H9 (cell line): ENCODE measurements around the gene PLAAT3. TPM values are rescaled to one million over a fixed set of nuclear protein-coding genes. Genes with fewer than 3 reads are reported as not detected.

ENCODE experiments used
- DNase-seq: peaks from one replicate; pipeline ENCODE4 v3.0.0-alpha.2; 2017
- H2AFZ ChIP-seq: one replicate; pipeline ENCODE4 v1.6.1; 2013; ENCODE audit warnings: mild to moderate bottlenecking, low read length, control low read depth, moderate library complexity
- H2AK5ac ChIP-seq: 2 replicates; pipeline ENCODE4 v1.6.1; 2013; ENCODE audit warnings: low read length, control low read depth, mixed read lengths; ENCODE audit not compliant: insufficient read length
- H2BK120ac ChIP-seq: one replicate; pipeline ENCODE4 v1.6.1; 2013; ENCODE audit warnings: low read depth, mild to moderate bottlenecking, low read length, control low read depth, inconsistent platforms; ENCODE audit not compliant: poor library complexity, severe bottlenecking
- H2BK12ac ChIP-seq: 2 replicates; pipeline ENCODE4 v1.6.1; 2013; ENCODE audit warnings: low read length, control low read depth, mixed read lengths, low read depth; ENCODE audit not compliant: insufficient read length
- H2BK15ac ChIP-seq: 2 replicates; pipeline ENCODE4 v1.6.1; 2013; ENCODE audit warnings: low read depth, low read length, control low read depth
- H2BK20ac ChIP-seq: one replicate; pipeline ENCODE4 v1.6.1; 2013; ENCODE audit warnings: low read depth, mild to moderate bottlenecking, low read length, control low read depth, inconsistent platforms; ENCODE audit not compliant: poor library complexity, severe bottlenecking
- H2BK5ac ChIP-seq: 2 replicates; pipeline ENCODE4 v1.6.1; 2013; ENCODE audit warnings: low read length, control low read depth, mixed read lengths; ENCODE audit not compliant: insufficient read length
- H3K14ac ChIP-seq: 2 replicates; pipeline ENCODE4 v1.6.1; 2013; ENCODE audit warnings: low read length, control low read depth; ENCODE audit not compliant: insufficient read depth
- H3K18ac ChIP-seq: 2 replicates; pipeline ENCODE4 v1.6.1; 2013; ENCODE audit warnings: low read depth, mild to moderate bottlenecking, mixed read lengths, low read length, control low read depth; ENCODE audit not compliant: insufficient read length
- H3K23ac ChIP-seq: 2 replicates; pipeline ENCODE4 v1.6.1; 2013; ENCODE audit warnings: low read length, control low read depth, mixed read lengths, low read depth; ENCODE audit not compliant: insufficient read length
- H3K23me2 ChIP-seq: 2 replicates; pipeline ENCODE4 v1.6.1; 2013; ENCODE audit warnings: low read depth, mild to moderate bottlenecking, mixed read lengths, low read length, control low read depth; ENCODE audit not compliant: insufficient read length, poor library complexity, severe bottlenecking
- H3K27ac ChIP-seq: 2 replicates; pipeline ENCODE4 v1.5.1; 2013; ENCODE audit warnings: low read length, control low read depth, mixed read lengths, low read depth; ENCODE audit not compliant: insufficient read length
- H3K27me3 ChIP-seq: 2 replicates; pipeline ENCODE4 v1.6.1; 2013; ENCODE audit warnings: low read length, control low read depth, inconsistent platforms; ENCODE audit not compliant: insufficient read depth
- H3K4ac ChIP-seq: 2 replicates; pipeline ENCODE4 v1.6.1; 2013; ENCODE audit warnings: low read depth, mild to moderate bottlenecking, control low read depth, inconsistent platforms, low read length, moderate library complexity
- H3K4me1 ChIP-seq: 2 replicates; pipeline ENCODE4 v1.6.1; 2013; ENCODE audit warnings: low read length, control low read depth, inconsistent platforms; ENCODE audit not compliant: insufficient read depth
- H3K4me2 ChIP-seq: 2 replicates; pipeline ENCODE4 v1.6.1; 2013; ENCODE audit warnings: low read length, control low read depth, mixed read lengths; ENCODE audit not compliant: insufficient read length, insufficient read depth
- H3K56ac ChIP-seq: 2 replicates; pipeline ENCODE4 v1.6.1; 2013; ENCODE audit warnings: low read depth, mild to moderate bottlenecking, mixed read lengths, low read length, control low read depth; ENCODE audit not compliant: insufficient read length
- H3K79me1 ChIP-seq: 2 replicates; pipeline ENCODE4 v1.6.1; 2013; ENCODE audit warnings: low read depth, mild to moderate bottlenecking, moderate library complexity, low read length, control low read depth, inconsistent platforms; ENCODE audit not compliant: insufficient read depth, poor library complexity, severe bottlenecking
- H3K79me2 ChIP-seq: 2 replicates; pipeline ENCODE4 v1.6.1; 2013; ENCODE audit warnings: low read length, control low read depth, inconsistent platforms; ENCODE audit not compliant: insufficient read depth
- H3K9ac ChIP-seq: 2 replicates; pipeline ENCODE4 v1.6.1; 2013; ENCODE audit warnings: low read length, control low read depth, mixed read lengths; ENCODE audit not compliant: insufficient read length; ENCODE audit errors: extremely low read depth
- H3K9me3 ChIP-seq: one replicate; pipeline ENCODE4 v1.6.1; 2013; ENCODE audit warnings: low read depth, low read length, inconsistent platforms; ENCODE audit not compliant: control insufficient read depth
- H3T11ph ChIP-seq: one replicate; pipeline ENCODE4 v1.6.1; 2013; ENCODE audit warnings: mild to moderate bottlenecking, low read length, control low read depth, inconsistent platforms
- H4K20me1 ChIP-seq: one replicate; pipeline ENCODE4 v1.6.1; 2013; ENCODE audit not compliant: control insufficient read depth, insufficient read length, insufficient read depth
- H4K5ac ChIP-seq: 2 replicates; pipeline ENCODE4 v1.6.1; 2013; ENCODE audit warnings: low read depth, mild to moderate bottlenecking, mixed read lengths, low read length, control low read depth; ENCODE audit not compliant: insufficient read length
- H4K8ac ChIP-seq: replicated peaks from 2 replicates; pipeline ENCODE4 v1.6.1; 2013; ENCODE audit warnings: low read length, control low read depth, mixed read lengths, low read depth; ENCODE audit not compliant: insufficient read length
- H4K91ac ChIP-seq: 2 replicates; pipeline ENCODE4 v1.6.1; 2013; ENCODE audit warnings: low read depth, mild to moderate bottlenecking, moderate library complexity, mixed read lengths, low read length, control low read depth; ENCODE audit not compliant: insufficient read length
- H3K27ac Mint-ChIP-seq, 3 experiments: 2 replicates in 2 of 3; 3 replicates in 1 of 3; pipeline ENCODE4 v1.8.0; 2020 to 2021; ENCODE audit warnings: mixed read lengths in 3 of 3, mild to moderate bottlenecking in 1 of 3, moderate library complexity in 1 of 3
- H3K27me3 Mint-ChIP-seq: 2 replicates; pipeline ENCODE4 v1.8.0; 2021; ENCODE audit warnings: low read depth, mild to moderate bottlenecking, moderate library complexity, mixed read lengths
- H3K36me3 Mint-ChIP-seq, 3 experiments: 2 replicates in 2 of 3; 3 replicates in 1 of 3; pipeline ENCODE4 v1.8.0; 2020 to 2021; ENCODE audit warnings: low read depth in 3 of 3, mixed read lengths in 3 of 3; ENCODE audit not compliant: insufficient read depth in 1 of 3
- H3K4me1 Mint-ChIP-seq, 2 experiments: 2 replicates each; pipeline ENCODE4 v1.8.0; 2020; ENCODE audit warnings: mixed read lengths in 2 of 2
- H3K4me3 Mint-ChIP-seq, 2 experiments: 2 replicates in 1 of 2; 3 replicates in 1 of 2; pipeline ENCODE4 v1.8.0; 2020 to 2021; ENCODE audit warnings: mild to moderate bottlenecking in 2 of 2, mixed read lengths in 2 of 2, moderate library complexity in 1 of 2
- H3K9me3 Mint-ChIP-seq, 2 experiments: 2 replicates in 1 of 2; 3 replicates in 1 of 2; pipeline ENCODE4 v1.8.0; 2020; ENCODE audit warnings: mild to moderate bottlenecking in 2 of 2, mixed read lengths in 2 of 2, moderate library complexity in 1 of 2
- WGBS: extraction: QIAGEN DNeasy Blood & Tissue Kit; methylation state at CpG from one replicate; pipeline ENCODE4 v1.1.7; 2013; ENCODE audit warnings: missing lambda C conversion rate, low lambda C conversion rate, mixed read lengths; ENCODE audit not compliant: insufficient read length; ENCODE audit errors: extremely low coverage; 5-methylcytosine and 5-hydroxymethylcytosine counted together
- total RNA-seq: library from RNA; stranded (reverse); gene quantifications from 2 replicates; pipeline ENCODE4 v1.2.1, GENCODE V29; 2021
- TF ChIP-seq, protein P1 (sequence below): fragments of 200-600 bp; sonication (generic); conservative IDR thresholded peaks from 3 replicates; pipeline ENCODE4 v1.8.0; 2021; ENCODE audit warnings: antibody characterized with exemption, mild to moderate bottlenecking

PLAAT3 gene
- total RNA-seq, 1 experiment from 2014 or later: 188 TPM

DNA sequence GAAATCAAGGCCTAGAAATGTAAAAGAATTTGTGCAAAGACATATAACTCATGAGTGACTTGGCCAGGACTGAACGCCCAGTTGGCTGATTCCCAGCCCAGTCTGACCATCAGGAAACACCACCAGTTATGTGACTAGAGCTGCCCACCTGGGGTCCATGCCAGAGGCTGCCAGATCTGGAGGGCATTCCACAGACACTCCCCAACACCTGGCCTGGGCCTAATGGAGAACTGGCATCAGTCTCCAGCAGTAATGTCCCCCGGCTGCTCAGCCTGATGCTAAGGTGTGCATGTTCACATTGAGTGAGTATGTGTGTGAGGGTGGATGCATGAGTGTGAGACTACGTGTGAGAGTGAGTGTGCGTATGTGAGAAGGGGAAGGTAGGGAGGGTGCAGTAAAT lies 15.7 kb downstream of the PLAAT3 start:
- no peak overlapping the region for H2BK15ac ChIP-seq
- no peak overlapping the region for H2BK120ac ChIP-seq
- H3K9me3 Mint-ChIP-seq: peaks cover 7 to 12% of the 10 kb centered on the region in 2 experiments
- no peak overlapping the region for H4K8ac ChIP-seq
- no CpG with 5 or more reads among the region's 4 CpGs for WGBS
- no peak overlapping the region; the same call in 1 of the 2 replicates for H3K14ac ChIP-seq
- H3T11ph ChIP-seq: no peak overlapping the region
- H2BK12ac ChIP-seq: no peak overlapping the region
- no peaks in the 10 kb centered on the region for H3K23me2 ChIP-seq
- no peak overlapping the region for H2BK20ac ChIP-seq
- peaks cover 22 to 74% (median 53%) of the 10 kb centered on the region in 3 experiments; a peak in 6 of 7 replicates for H3K36me3 Mint-ChIP-seq
- H2AFZ ChIP-seq: no peak overlapping the region
- no peak overlapping the region for H2AK5ac ChIP-seq
- H2BK5ac ChIP-seq: no peak overlapping the region
- H3K27ac Mint-ChIP-seq: no peak overlapping the region
- H3K4ac ChIP-seq: no peak overlapping the region
- H4K91ac ChIP-seq: no peak overlapping the region
- no peaks in the 10 kb centered on the region for H3K9me3 ChIP-seq
- TF ChIP-seq, protein P1, sequence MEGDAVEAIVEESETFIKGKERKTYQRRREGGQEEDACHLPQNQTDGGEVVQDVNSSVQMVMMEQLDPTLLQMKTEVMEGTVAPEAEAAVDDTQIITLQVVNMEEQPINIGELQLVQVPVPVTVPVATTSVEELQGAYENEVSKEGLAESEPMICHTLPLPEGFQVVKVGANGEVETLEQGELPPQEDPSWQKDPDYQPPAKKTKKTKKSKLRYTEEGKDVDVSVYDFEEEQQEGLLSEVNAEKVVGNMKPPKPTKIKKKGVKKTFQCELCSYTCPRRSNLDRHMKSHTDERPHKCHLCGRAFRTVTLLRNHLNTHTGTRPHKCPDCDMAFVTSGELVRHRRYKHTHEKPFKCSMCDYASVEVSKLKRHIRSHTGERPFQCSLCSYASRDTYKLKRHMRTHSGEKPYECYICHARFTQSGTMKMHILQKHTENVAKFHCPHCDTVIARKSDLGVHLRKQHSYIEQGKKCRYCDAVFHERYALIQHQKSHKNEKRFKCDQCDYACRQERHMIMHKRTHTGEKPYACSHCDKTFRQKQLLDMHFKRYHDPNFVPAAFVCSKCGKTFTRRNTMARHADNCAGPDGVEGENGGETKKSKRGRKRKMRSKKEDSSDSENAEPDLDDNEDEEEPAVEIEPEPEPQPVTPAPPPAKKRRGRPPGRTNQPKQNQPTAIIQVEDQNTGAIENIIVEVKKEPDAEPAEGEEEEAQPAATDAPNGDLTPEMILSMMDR: no peak
- no peaks in the 10 kb centered on the region for H3K27me3 Mint-ChIP-seq
- DNase-seq: no peak
- no peak overlapping the region for H3K4me3 Mint-ChIP-seq
- peaks cover 9 to 28% of the 10 kb centered on the region in 2 experiments for H3K4me1 Mint-ChIP-seq
- H3K79me1 ChIP-seq: peaks cover 9% of the 10 kb centered on the region
- no peak overlapping the region for H3K4me2 ChIP-seq
- H3K18ac ChIP-seq: no peak overlapping the region
- no peak overlapping the region for H3K56ac ChIP-seq
- no peak overlapping the region for H3K23ac ChIP-seq
- no peak overlapping the region for H3K27ac ChIP-seq
- H3K9ac ChIP-seq: no peak overlapping the region
- H4K20me1 ChIP-seq: no peaks in the 10 kb centered on the region
- H3K27me3 ChIP-seq: no peaks in the 10 kb centered on the region
- H3K79me2 ChIP-seq: no peaks in the 10 kb centered on the region; the same call in 1 of the 2 replicates
- H4K5ac ChIP-seq: no peak overlapping the region
- no peaks in the 10 kb centered on the region for H3K4me1 ChIP-seq
